HG03469 (cell line): ENCODE data around the gene WNK2.

Experiments used
- ATAC-seq: cut with Tn5 transposase; IDR thresholded peaks from one replicate; pipeline ENCODE4 v1.9.1; 2021; ENCODE audit warnings: mild to moderate bottlenecking, moderate library complexity, moderate number of reproducible peaks; ENCODE audit not compliant: unreplicated experiment

Gene WNK2

GRCh38 chr9:93252116-93252780 is 68.3 kb downstream of the WNK2 start:
- ATAC-seq = no peak

GRCh38 chr9:93252781-93253530 is 69.0 kb downstream of the WNK2 start:
- no peak for ATAC-seq

GRCh38 chr9:93253633-93254032 is 69.7 kb downstream of the WNK2 start:
- no peak for ATAC-seq

- ATAC-seq = no peak
Observed at GRCh38 chr9:93254061-93254481, 70.1 kb downstream of the WNK2 start.

GRCh38 chr9:93254806-93255493 is 71.0 kb downstream of the WNK2 start:
- no peak for ATAC-seq

- no peak for ATAC-seq
Observed at GRCh38 chr9:93255494-93255867, 71.5 kb downstream of the WNK2 start.

GRCh38 chr9:93255994-93256877 is 72.3 kb downstream of the WNK2 start:
- ATAC-seq = no peak

- ATAC-seq = no peak
Observed at GRCh38 chr9:93256878-93257807, 73.2 kb downstream of the WNK2 start.

GRCh38 chr9:93257808-93258331 is 73.9 kb downstream of the WNK2 start:
- ATAC-seq = no peak

- no peak for ATAC-seq
Observed at GRCh38 chr9:93258419-93258817, 74.5 kb downstream of the WNK2 start.

GRCh38 chr9:93258818-93259489 is 75.0 kb downstream of the WNK2 start:
- no peak for ATAC-seq

GRCh38 chr9:93259490-93260262 is 75.7 kb downstream of the WNK2 start:
- ATAC-seq = no peak

GRCh38 chr9:93260263-93261066 is 76.5 kb downstream of the WNK2 start:
- no peak for ATAC-seq

GRCh38 chr9:93261281-93261680 is 77.3 kb downstream of the WNK2 start:
- ATAC-seq = no peak

GRCh38 chr9:93261735-93262523 is 78.0 kb downstream of the WNK2 start:
- ATAC-seq = no peak

- ATAC-seq = no peak
Observed at GRCh38 chr9:93262537-93263310, 78.8 kb downstream of the WNK2 start.
